Neuronal stem cell (in vitro differentiated cells): ENCODE measurements around the gene IQGAP3.

Source experiments
- DNase-seq: peaks from one replicate; pipeline ENCODE4 v3.0.0-alpha.2; 2013; ENCODE audit warnings: low spot score
- H2AFZ ChIP-seq: one replicate; pipeline ENCODE4 v1.6.1; 2013; ENCODE audit warnings: mild to moderate bottlenecking, low read length, inconsistent platforms
- H2AK5ac ChIP-seq: 2 replicates; pipeline ENCODE4 v1.6.1; 2013; ENCODE audit warnings: low read depth, mild to moderate bottlenecking, inconsistent platforms, low read length, moderate library complexity, mixed read lengths
- H2BK120ac ChIP-seq: 2 replicates; pipeline ENCODE4 v1.6.1; 2013; ENCODE audit warnings: low read depth, mild to moderate bottlenecking, inconsistent platforms, low read length, moderate library complexity, mixed read lengths
- H2BK12ac ChIP-seq: one replicate; pipeline ENCODE4 v1.6.1; 2013; ENCODE audit warnings: low read length, inconsistent platforms
- H2BK15ac ChIP-seq: 2 replicates; pipeline ENCODE4 v1.6.1; 2013; ENCODE audit warnings: mild to moderate bottlenecking, low read length, inconsistent platforms, mixed read lengths
- H2BK5ac ChIP-seq: one replicate; pipeline ENCODE4 v1.6.1; 2013; ENCODE audit warnings: inconsistent platforms, mild to moderate bottlenecking, low read length, moderate library complexity
- H3K14ac ChIP-seq: one replicate; pipeline ENCODE4 v1.6.1; 2013; ENCODE audit warnings: low read length, inconsistent platforms
- H3K18ac ChIP-seq: 2 replicates; pipeline ENCODE4 v1.6.1; 2013; ENCODE audit warnings: low read length, inconsistent platforms
- H3K23ac ChIP-seq: 2 replicates; pipeline ENCODE4 v1.6.1; 2013; ENCODE audit warnings: low read depth, mild to moderate bottlenecking, mixed read lengths, low read length, inconsistent platforms; ENCODE audit not compliant: poor library complexity
- H3K27ac ChIP-seq: replicated peaks from 3 replicates; pipeline ENCODE4 v1.5.1; 2013; ENCODE audit warnings: low read length, inconsistent platforms
- H3K27me3 ChIP-seq, 3 experiments: 2 replicates each; pipeline ENCODE4 v1.6.1; 2013; ENCODE audit warnings: low read length in 3 of 3, mild to moderate bottlenecking in 2 of 3, inconsistent platforms in 1 of 3, low read depth in 1 of 3, mixed read lengths in 1 of 3, moderate library complexity in 1 of 3; ENCODE audit not compliant: control insufficient read depth in 3 of 3, insufficient read depth in 3 of 3
- H3K36me3 ChIP-seq, 2 donors: replicated peaks in 1 of 2; 2 replicates each; pipeline ENCODE4 v1.6.1; 2013; ENCODE audit warnings: low read length in 2 of 2; ENCODE audit not compliant: control insufficient read depth in 2 of 2, insufficient read depth in 2 of 2
- H3K4ac ChIP-seq: 2 replicates; pipeline ENCODE4 v1.6.1; 2013; ENCODE audit warnings: inconsistent platforms, mild to moderate bottlenecking, low read length, moderate library complexity
- H3K4me1 ChIP-seq, 2 donors: 1 replicate in 1 of 2; 2 replicates in 1 of 2; pipeline ENCODE4 v1.6.1; 2013; ENCODE audit warnings: low read length in 2 of 2, low read depth in 1 of 2; ENCODE audit not compliant: control insufficient read depth in 2 of 2, insufficient read depth in 1 of 2
- H3K4me2 ChIP-seq: one replicate; pipeline ENCODE4 v1.6.1; 2013; ENCODE audit warnings: mild to moderate bottlenecking, low read length, inconsistent platforms; ENCODE audit not compliant: insufficient read depth, poor library complexity, severe bottlenecking
- H3K4me3 ChIP-seq, 2 donors: 2 replicates each; pipeline ENCODE4 v1.5.1; 2013; ENCODE audit warnings: low read length in 2 of 2, mild to moderate bottlenecking in 2 of 2, inconsistent platforms in 1 of 2, moderate library complexity in 1 of 2
- H3K79me1 ChIP-seq: one replicate; pipeline ENCODE4 v1.6.1; 2013; ENCODE audit warnings: low read depth, mild to moderate bottlenecking, inconsistent platforms, low read length, moderate library complexity
- H3K9ac ChIP-seq: one replicate; pipeline ENCODE4 v1.6.1; 2013; ENCODE audit warnings: mild to moderate bottlenecking, low read depth, low read length, inconsistent platforms; ENCODE audit not compliant: poor library complexity
- H3K9me3 ChIP-seq, 2 donors: replicated peaks in 1 of 2; 2 replicates each; pipeline versions ENCODE3 to v1.6.1; 2013; ENCODE audit warnings: low read length in 2 of 2, mild to moderate bottlenecking in 2 of 2, inconsistent platforms in 1 of 2, low read depth in 1 of 2, mixed read lengths in 1 of 2, moderate library complexity in 1 of 2; ENCODE audit not compliant: control insufficient read depth in 2 of 2, insufficient read depth in 1 of 2
- H4K8ac ChIP-seq: one replicate; pipeline ENCODE4 v1.6.1; 2013; ENCODE audit warnings: low read depth, mild to moderate bottlenecking, inconsistent platforms, low read length, moderate library complexity
- H4K91ac ChIP-seq: one replicate; pipeline ENCODE4 v1.6.1; 2013; ENCODE audit warnings: low read length, low read depth, mild to moderate bottlenecking, inconsistent platforms; ENCODE audit not compliant: poor library complexity
- WGBS, 2 donors: extraction: QIAGEN DNeasy Blood & Tissue Kit; methylation state at CpG; one replicate each; pipeline ENCODE4 v1.1.7; 2013; ENCODE audit warnings: missing lambda C conversion rate in 2 of 2, mixed read lengths in 1 of 2; ENCODE audit not compliant: insufficient read length in 2 of 2, insufficient replicate concordance in 1 of 2; ENCODE audit errors: extremely low coverage in 2 of 2; 5-methylcytosine and 5-hydroxymethylcytosine counted together

IQGAP3 gene

DNA sequence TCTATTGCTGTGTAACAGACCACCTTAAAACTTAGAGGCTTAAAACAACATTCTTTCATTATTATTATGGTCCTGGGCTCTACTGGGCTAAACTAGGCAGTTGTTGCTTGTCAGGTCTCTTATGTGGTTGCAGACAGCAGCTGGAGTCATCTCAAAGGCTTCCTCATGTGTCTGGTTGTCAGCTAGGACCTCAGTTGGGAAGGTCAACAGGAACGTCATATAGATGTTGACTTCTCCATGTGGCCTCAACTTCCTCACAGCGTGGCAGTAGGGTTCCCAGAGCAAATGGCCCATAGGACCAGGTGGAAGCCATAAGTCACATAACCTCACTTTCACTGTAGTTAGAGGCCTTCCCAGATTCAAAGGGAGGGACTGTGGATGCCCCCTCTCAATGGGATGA, 56.4 kb downstream of the IQGAP3 start:
- Histone ChIP-seq H4K8ac (no peak overlapping the region), H3K36me3 (no peaks in the 10 kb centered on the region), H3K79me1 (peaks cover under 1% of the 10 kb centered on the region), H2AFZ (no peak overlapping the region), H2BK12ac (no peak overlapping the region), H3K18ac (no peak overlapping the region), H2BK5ac (no peak overlapping the region), H3K27me3 (peaks cover 0 to 28% (median under 1%) of the 10 kb centered on the region in 3 experiments), H2BK120ac (no peak overlapping the region), H3K9ac (no peak overlapping the region), H3K4me2 (no peak overlapping the region), H3K27ac (no peak overlapping the region), H3K23ac (no peak overlapping the region), H4K91ac (no peak overlapping the region), H3K4me1 (no peaks in the 10 kb centered on the region), H3K9me3 (no peaks in the 10 kb centered on the region), H2AK5ac (no peak overlapping the region), H2BK15ac (no peak overlapping the region), H3K4ac (no peak overlapping the region), H3K14ac (no peak overlapping the region), H3K4me3 (no peak overlapping the region)
- WGBS, 2 donors = no CpG with 5 or more reads among the region's 2 CpGs
- DNase-seq = no peak

DNA sequence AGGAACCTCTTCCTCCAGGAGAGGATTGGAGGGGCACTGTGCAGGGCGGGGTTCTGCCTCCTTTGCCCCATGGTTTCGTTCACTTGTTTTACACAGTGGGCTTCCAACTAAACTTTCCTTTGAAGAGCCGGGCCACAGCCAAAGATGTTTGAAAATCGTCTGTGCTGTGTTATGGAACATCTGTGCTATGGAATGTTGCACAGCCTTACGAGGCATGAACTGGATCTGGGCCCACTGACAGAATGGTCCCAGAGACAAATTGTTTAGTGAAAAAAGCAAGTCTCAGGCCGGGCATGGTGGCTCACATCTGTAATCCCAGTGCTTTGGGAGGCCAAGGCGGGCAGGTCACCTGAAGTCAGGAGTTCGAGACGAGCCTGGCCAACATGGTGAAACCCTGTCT, 59.2 kb downstream of the IQGAP3 start:
- H3K79me1 ChIP-seq = peaks cover 3% of the 10 kb centered on the region
- no peak for DNase-seq
- peaks cover 0 to 52% (median 2%) of the 10 kb centered on the region in 3 experiments for H3K27me3 ChIP-seq
- H3K4me1 ChIP-seq = peaks cover 0 to 8% of the 10 kb centered on the region in 2 donors
- no peak overlapping the region for H2AK5ac ChIP-seq
- H3K4me2 ChIP-seq = no peak overlapping the region
- H2BK12ac ChIP-seq = no peak overlapping the region
- H4K91ac ChIP-seq = no peak overlapping the region
- H3K27ac ChIP-seq = no peak overlapping the region
- H3K14ac ChIP-seq = no peak overlapping the region
- no peak overlapping the region for H3K9ac ChIP-seq
- no peaks in the 10 kb centered on the region for H3K36me3 ChIP-seq
- no peak overlapping the region for H2AFZ ChIP-seq
- H3K4me3 ChIP-seq = no peak overlapping the region
- H3K9me3 ChIP-seq = no peaks in the 10 kb centered on the region
- H4K8ac ChIP-seq = no peak overlapping the region
- no peak overlapping the region for H2BK120ac ChIP-seq
- H2BK5ac ChIP-seq = no peak overlapping the region
- no peak overlapping the region for H2BK15ac ChIP-seq
- no CpG with 5 or more reads among the region's 9 CpGs for WGBS, 2 donors
- no peak overlapping the region for H3K18ac ChIP-seq
- H3K23ac ChIP-seq = no peak overlapping the region
- H3K4ac ChIP-seq = no peak overlapping the region

DNA sequence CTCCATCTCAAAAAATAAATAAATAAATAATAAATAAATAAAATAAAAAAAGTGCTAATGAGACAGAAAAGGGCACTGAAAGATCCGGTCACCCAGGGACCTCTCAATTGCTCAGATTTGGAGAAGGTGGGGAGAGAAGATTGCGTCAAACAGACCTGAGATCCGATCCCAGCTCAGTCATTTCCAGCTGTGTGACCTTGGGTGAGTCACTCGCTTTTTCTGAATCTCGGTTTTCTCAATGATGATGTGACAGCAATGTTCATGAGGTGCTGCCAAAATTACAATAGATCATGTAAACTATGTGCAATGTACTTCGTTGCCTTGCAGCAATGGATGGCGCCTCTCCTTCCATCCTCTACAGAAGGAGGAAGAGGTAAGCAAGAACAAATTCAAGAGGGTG, 60.7 kb downstream of the IQGAP3 start:
- H2AFZ ChIP-seq = no peak overlapping the region
- H2BK5ac ChIP-seq = no peak overlapping the region
- H3K4ac ChIP-seq = no peak overlapping the region
- no peak overlapping the region for H3K4me3 ChIP-seq
- no peak overlapping the region for H4K91ac ChIP-seq
- peaks cover 0 to 8% of the 10 kb centered on the region in 2 donors for H3K4me1 ChIP-seq
- peaks cover 3% of the 10 kb centered on the region for H3K79me1 ChIP-seq
- no peak overlapping the region for H2BK15ac ChIP-seq
- peaks cover 0 to 53% (median 2%) of the 10 kb centered on the region in 3 experiments for H3K27me3 ChIP-seq
- H2BK120ac ChIP-seq = no peak overlapping the region
- no peak overlapping the region for H3K23ac ChIP-seq
- WGBS, 2 donors = no CpG with 5 or more reads among the region's 7 CpGs
- no peak overlapping the region for H3K18ac ChIP-seq
- H3K4me2 ChIP-seq = no peak overlapping the region
- H2AK5ac ChIP-seq = no peak overlapping the region
- no peak overlapping the region for H3K14ac ChIP-seq
- H4K8ac ChIP-seq = no peak overlapping the region
- H3K9me3 ChIP-seq = no peaks in the 10 kb centered on the region
- H3K9ac ChIP-seq = no peak overlapping the region
- no peak overlapping the region for H2BK12ac ChIP-seq
- DNase-seq = no peak
- no peaks in the 10 kb centered on the region for H3K36me3 ChIP-seq
- no peak overlapping the region for H3K27ac ChIP-seq

DNA sequence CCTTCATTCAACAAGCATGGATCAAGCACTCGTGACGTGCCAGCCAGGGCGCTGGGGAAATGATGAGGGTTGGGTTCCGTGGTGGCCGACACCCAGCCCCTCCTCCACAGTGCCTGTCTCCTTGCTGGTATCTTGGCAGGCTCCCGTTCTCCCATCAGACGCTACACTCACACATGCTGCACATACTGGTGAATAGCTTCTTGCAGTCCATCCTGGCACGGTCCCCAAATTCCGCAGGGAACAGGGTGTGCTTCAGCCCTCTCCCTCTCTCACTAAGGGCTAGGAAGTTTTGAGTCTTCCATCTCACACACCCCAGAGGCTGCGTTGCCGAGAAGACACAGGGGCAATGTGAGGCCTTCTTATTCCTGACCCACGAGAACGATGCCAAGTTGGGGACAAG, 61.7 kb downstream of the IQGAP3 start:
- Histone ChIP-seq H3K4me3 (no peak overlapping the region), H3K18ac (peak overlapping the region; percentile 29), H2BK12ac (peak overlapping the region; percentile 63), H3K4ac (no peak overlapping the region), H2BK120ac (peak overlapping the region; percentile 20), H4K91ac (no peak overlapping the region), H4K8ac (peak overlapping the region; percentile 8), H3K9me3 (no peaks in the 10 kb centered on the region), H3K23ac (peak overlapping the region; percentile 82), H3K4me2 (no peak overlapping the region), H3K4me1 (peaks cover 0 to 8% of the 10 kb centered on the region in 2 donors), H3K79me1 (peaks cover 3% of the 10 kb centered on the region), H3K36me3 (no peaks in the 10 kb centered on the region), H2BK5ac (no peak overlapping the region), H3K14ac (no peak overlapping the region), H3K27me3 (peaks cover 0 to 48% (median 2%) of the 10 kb centered on the region in 3 experiments), H2AK5ac (no peak overlapping the region), H3K9ac (no peak overlapping the region), H2BK15ac (peak overlapping the region; percentile 96), H2AFZ (no peak overlapping the region), H3K27ac (no peak overlapping the region)
- whole genome bisulfite sequencing, 2 donors = no CpG with 5 or more reads among the region's 13 CpGs
- no peak for DNase-seq
